ENCODE measurements around the gene UFC1. TPM values are rescaled to one million over a fixed set of nuclear protein-coding genes. Genes with fewer than 3 reads are reported as not detected.

Gene UFC1
- total and polyA plus RNA-seq, 2 of the 13 experiments (the other 11 are each of a cell fraction or from before 2014, with no cell fraction given) = 72.8 to 85.2 TPM

DNA sequence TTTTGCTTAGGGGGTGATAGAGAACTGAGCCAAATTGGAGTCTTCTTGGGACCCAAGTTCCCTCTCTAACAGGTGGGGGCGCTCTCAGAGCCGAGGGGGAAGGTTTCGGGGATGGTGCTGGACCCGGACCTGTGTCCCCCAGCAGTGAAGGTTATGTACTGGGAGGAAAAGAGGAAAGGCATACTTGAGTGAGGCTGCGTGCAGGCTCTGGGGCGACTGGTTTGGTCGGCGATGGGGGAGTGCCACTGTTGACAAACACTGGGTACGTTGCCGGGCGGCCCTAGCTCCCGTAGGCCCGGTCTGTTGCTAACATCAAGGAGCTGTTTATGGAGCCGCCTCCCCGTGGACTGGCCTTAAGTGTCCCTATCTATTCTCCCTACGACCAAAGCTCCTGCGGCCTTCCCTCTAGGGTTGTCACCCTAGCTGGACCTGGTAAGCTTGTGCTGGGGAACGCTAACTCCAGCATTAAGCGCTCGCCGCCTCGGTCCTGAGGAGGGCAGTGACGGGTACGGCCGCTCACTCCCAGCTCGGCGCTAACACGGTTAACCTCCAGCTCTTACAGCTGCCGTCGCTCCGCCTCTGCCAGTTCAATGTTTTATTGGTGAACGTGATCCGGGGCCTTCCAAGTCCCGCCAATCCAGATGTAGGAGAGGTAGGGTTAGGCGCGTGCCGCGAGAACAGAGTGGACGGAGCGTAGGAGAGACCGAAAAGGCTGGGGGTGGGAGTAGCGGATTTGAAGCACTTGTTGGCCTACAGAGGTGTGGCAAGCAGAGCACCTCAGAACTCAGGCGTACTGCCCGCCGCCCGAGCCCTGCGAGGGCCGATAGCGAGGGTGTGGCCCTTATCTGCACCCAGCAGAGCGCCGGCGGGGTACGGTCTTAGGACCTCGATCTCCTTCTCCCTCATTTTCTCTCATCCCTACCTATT, 12.2 kb downstream of the UFC1 start, which contains the start of gene PPOX (continued):
- no peak for TF ChIP-seq TEF (CRISPR knock-in tag; IDR thresholded peaks at IDR 0.05)
- no peak for TF ChIP-seq ZSCAN9 (CRISPR knock-in tag; IDR thresholded peaks at IDR 0.05; ENCODE audit: borderline replicate concordance)
- TF ChIP-seq ARID4A (CRISPR knock-in tag; IDR thresholded peaks at IDR 0.05; ENCODE audit: borderline replicate concordance) = peak; percentile 92
- peak; percentile 83 for TF ChIP-seq KAT8 (CRISPR knock-in tag; IDR thresholded peaks at IDR 0.05)
- TF ChIP-seq WIZ (CRISPR knock-in tag; IDR thresholded peaks at IDR 0.05) = no peak
- no peak for TF ChIP-seq TRAFD1 (CRISPR knock-in tag; IDR thresholded peaks at IDR 0.05; ENCODE audit: borderline replicate concordance)
- TF ChIP-seq PHF5A (CRISPR knock-in tag; IDR thresholded peaks at IDR 0.05; ENCODE audit: low read depth, unreplicated experiment) = no peak
- 0 out of 2 replicates have a peak, but pooled peaks have one; percentile 41 for TF ChIP-seq SATB2 (CRISPR knock-in tag; IDR thresholded peaks at IDR 0.05)
- no peak for TF ChIP-seq ZNF782 (CRISPR knock-in tag; IDR thresholded peaks at IDR 0.05; ENCODE audit: borderline replicate concordance)
- TF ChIP-seq EP300 (IDR thresholded peaks at IDR 0.05; ENCODE audit: low read depth in 2 of 2, low read length in 2 of 2) = 0 out of 4 replicates have a peak, but pooled peaks of 1 of the 2 experiments have one; percentile 10
- no peak; the same call in 1 of the 2 replicates for TF ChIP-seq EP300 (CRISPR knock-in tag; IDR thresholded peaks at IDR 0.05; ENCODE audit: borderline replicate concordance)
- TF ChIP-seq, protein P1, sequence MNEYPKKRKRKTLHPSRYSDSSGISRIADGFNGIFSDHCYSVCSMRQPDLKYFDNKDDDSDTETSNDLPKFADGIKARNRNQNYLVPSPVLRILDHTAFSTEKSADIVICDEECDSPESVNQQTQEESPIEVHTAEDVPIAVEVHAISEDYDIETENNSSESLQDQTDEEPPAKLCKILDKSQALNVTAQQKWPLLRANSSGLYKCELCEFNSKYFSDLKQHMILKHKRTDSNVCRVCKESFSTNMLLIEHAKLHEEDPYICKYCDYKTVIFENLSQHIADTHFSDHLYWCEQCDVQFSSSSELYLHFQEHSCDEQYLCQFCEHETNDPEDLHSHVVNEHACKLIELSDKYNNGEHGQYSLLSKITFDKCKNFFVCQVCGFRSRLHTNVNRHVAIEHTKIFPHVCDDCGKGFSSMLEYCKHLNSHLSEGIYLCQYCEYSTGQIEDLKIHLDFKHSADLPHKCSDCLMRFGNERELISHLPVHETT (CRISPR knock-in tag; conservative IDR thresholded peaks at IDR 0.05) = no peak
- 0 out of 2 replicates have a peak, but pooled peaks have one; percentile 16 for TF ChIP-seq MTA1 (CRISPR knock-in tag; IDR thresholded peaks at IDR 0.05; ENCODE audit: borderline replicate concordance)
- TF ChIP-seq, protein P2, sequence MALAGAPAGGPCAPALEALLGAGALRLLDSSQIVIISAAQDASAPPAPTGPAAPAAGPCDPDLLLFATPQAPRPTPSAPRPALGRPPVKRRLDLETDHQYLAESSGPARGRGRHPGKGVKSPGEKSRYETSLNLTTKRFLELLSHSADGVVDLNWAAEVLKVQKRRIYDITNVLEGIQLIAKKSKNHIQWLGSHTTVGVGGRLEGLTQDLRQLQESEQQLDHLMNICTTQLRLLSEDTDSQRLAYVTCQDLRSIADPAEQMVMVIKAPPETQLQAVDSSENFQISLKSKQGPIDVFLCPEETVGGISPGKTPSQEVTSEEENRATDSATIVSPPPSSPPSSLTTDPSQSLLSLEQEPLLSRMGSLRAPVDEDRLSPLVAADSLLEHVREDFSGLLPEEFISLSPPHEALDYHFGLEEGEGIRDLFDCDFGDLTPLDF (CRISPR knock-in tag; IDR thresholded peaks at IDR 0.05) = peak; percentile 71; the same call in 1 of the 2 replicates
- peak; percentile 33 for TF ChIP-seq POLR2AphosphoS5 (IDR thresholded peaks at IDR 0.05; ENCODE audit: low read depth, low read length)
- TF ChIP-seq RELA (CRISPR knock-in tag; IDR thresholded peaks at IDR 0.05) = no peak
- peak; percentile 71 for TF ChIP-seq RBM22 (optimal IDR thresholded peaks at IDR 0.05; ENCODE audit: low read length)
- TF ChIP-seq SP1 (IDR thresholded peaks at IDR 0.05) = no peak
- peak; percentile 55; the same call in 1 of the 2 replicates for TF ChIP-seq SP1 (CRISPR knock-in tag; IDR thresholded peaks at IDR 0.05)
- TF ChIP-seq ZNF747 (CRISPR knock-in tag; IDR thresholded peaks at IDR 0.05; ENCODE audit: borderline replicate concordance) = peak; percentile 59; the same call in 1 of the 2 replicates

Measured in HepG2 (cell line).